ENCODE results near the gene CACNA1A. TPM values are rescaled to one million over a fixed set of nuclear protein-coding genes. Genes with fewer than 3 reads are reported as not detected.

The CACNA1A gene
- total RNA-seq, 1 donor from 2014 or later: 0.44 TPM

GRCh38 chr19:13225973-13226865, 280.1 kb downstream of the CACNA1A start:
- H3K4me3 ChIP-seq: no peak overlapping the region
- H3K4me1 ChIP-seq: no peaks in the 10 kb centered on the region
- H3K27me3 ChIP-seq (ENCODE audit: low read depth): peaks cover 53% of the 10 kb centered on the region
- no peaks in the 10 kb centered on the region for H3K36me3 ChIP-seq
- no peaks in the 10 kb centered on the region for H3K9me3 ChIP-seq (replicated peaks)
- TF ChIP-seq CTCF (IDR thresholded peaks at IDR 0.05; ENCODE audit: borderline replicate concordance): no peak
- DNase-seq: no peak
- intact Hi-C loops (cut with micrococcal nuclease): no loop called here
- no peak overlapping the region for H3K27ac ChIP-seq (replicated peaks)

- no peak for TF ChIP-seq CTCF (IDR thresholded peaks at IDR 0.05; ENCODE audit: borderline replicate concordance)
- H3K4me3 ChIP-seq: no peak overlapping the region
- H3K4me1 ChIP-seq: no peaks in the 10 kb centered on the region
- DNase-seq: no peak
- intact Hi-C loops (cut with micrococcal nuclease): no loop called here
- no peaks in the 10 kb centered on the region for H3K36me3 ChIP-seq
- no peak overlapping the region for H3K27ac ChIP-seq (replicated peaks)
- peaks cover 46% of the 10 kb centered on the region for H3K27me3 ChIP-seq (ENCODE audit: low read depth)
- peaks cover 9% of the 10 kb centered on the region for H3K9me3 ChIP-seq (replicated peaks)
Observed at GRCh38 chr19:13225085-13225484, 281.2 kb downstream of the CACNA1A start.

DNA sequence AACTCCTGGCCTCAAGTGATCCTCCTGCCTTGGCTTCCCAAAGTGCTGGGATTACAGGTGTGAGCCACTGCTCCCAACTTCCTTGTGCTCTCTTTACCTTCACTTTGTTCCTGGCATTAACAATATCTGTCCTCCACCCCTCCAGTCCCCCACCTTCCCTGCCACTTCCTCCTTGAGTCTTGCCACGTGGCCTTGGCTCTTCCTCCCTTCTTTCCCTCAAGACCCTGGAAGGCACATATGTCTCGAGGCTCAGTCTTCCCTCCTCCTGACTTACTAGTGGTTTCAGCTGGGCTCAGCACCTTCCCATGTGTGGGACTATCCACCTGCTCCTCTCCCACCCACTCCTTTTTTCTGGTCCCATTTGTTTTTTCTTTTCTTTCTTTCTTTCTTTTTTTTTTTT, 285.4 kb downstream of the CACNA1A start:
- peaks cover 14% of the 10 kb centered on the region for H3K9me3 ChIP-seq (replicated peaks)
- no peaks in the 10 kb centered on the region for H3K4me1 ChIP-seq
- H3K4me3 ChIP-seq: no peak overlapping the region
- TF ChIP-seq CTCF (IDR thresholded peaks at IDR 0.05; ENCODE audit: borderline replicate concordance): no peak
- DNase-seq: no peak
- peaks cover 24% of the 10 kb centered on the region for H3K27me3 ChIP-seq (ENCODE audit: low read depth)
- intact Hi-C loops (cut with micrococcal nuclease): no loop called here
- no peak overlapping the region for H3K27ac ChIP-seq (replicated peaks)
- no peaks in the 10 kb centered on the region for H3K36me3 ChIP-seq

- no peak for DNase-seq
- H3K4me3 ChIP-seq: no peak overlapping the region
- peaks cover 11% of the 10 kb centered on the region for H3K9me3 ChIP-seq (replicated peaks)
- intact Hi-C loops (cut with micrococcal nuclease): no loop called here
- no peak for TF ChIP-seq CTCF (IDR thresholded peaks at IDR 0.05; ENCODE audit: borderline replicate concordance)
- no peaks in the 10 kb centered on the region for H3K4me1 ChIP-seq
- no peak overlapping the region for H3K27ac ChIP-seq (replicated peaks)
- no peaks in the 10 kb centered on the region for H3K36me3 ChIP-seq
- H3K27me3 ChIP-seq (ENCODE audit: low read depth): no peaks in the 10 kb centered on the region
Observed at GRCh38 chr19:13215572-13216380, 290.5 kb downstream of the CACNA1A start.

DNA sequence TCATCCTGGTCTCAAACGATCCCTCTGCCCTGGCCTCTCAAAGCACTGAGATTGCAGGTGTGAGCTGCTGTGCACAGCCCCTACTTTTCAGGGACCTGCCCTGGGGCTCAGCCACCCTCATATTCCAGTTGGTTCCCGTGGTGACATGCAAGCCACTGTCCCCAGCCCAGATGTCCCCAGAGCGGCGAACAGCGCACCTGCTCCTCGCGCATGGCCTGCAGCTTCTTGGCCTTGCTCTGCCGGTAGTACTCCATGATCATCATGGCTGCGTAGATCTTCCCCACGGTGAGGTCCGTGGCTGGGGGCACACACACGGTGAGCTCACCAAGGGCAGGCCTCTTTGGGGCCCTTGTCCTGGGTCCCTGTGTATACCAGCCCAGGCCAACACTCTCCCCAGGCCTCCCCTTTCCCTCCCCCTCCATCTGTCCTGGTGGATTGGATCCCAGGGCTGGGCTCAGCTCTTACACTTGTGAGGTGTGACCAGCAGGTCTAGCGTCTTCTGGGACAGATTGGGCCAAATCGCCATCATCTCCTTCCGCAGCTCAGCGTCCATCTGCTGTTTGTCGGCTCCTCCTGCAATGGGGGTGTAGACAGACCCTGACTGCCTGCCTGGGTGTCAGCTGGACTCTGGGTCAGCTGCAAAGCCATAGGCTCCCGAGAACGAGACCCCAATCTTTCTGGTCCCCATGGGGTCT, 292.1 kb downstream of the CACNA1A start:
- no peaks in the 10 kb centered on the region for H3K27me3 ChIP-seq (ENCODE audit: low read depth)
- no peak for TF ChIP-seq CTCF (IDR thresholded peaks at IDR 0.05; ENCODE audit: borderline replicate concordance)
- no peak for DNase-seq
- no peaks in the 10 kb centered on the region for H3K4me1 ChIP-seq
- H3K4me3 ChIP-seq: no peak overlapping the region
- H3K9me3 ChIP-seq (replicated peaks): no peaks in the 10 kb centered on the region
- intact Hi-C loops (cut with micrococcal nuclease): no loop called here
- no peak overlapping the region for H3K27ac ChIP-seq (replicated peaks)
- no peaks in the 10 kb centered on the region for H3K36me3 ChIP-seq

All from left ventricle myocardium inferior (tissue), 1 donor.